ENCODE results near the gene PLB1. TPM values are rescaled to one million over a fixed set of nuclear protein-coding genes. Genes with fewer than 3 reads are reported as not detected.

Gene PLB1
- total and polyA plus RNA-seq, 2 donors (not counting 1 experiment from before 2014, with no cell fraction given): 0.25 to 0.51 TPM

DNA sequence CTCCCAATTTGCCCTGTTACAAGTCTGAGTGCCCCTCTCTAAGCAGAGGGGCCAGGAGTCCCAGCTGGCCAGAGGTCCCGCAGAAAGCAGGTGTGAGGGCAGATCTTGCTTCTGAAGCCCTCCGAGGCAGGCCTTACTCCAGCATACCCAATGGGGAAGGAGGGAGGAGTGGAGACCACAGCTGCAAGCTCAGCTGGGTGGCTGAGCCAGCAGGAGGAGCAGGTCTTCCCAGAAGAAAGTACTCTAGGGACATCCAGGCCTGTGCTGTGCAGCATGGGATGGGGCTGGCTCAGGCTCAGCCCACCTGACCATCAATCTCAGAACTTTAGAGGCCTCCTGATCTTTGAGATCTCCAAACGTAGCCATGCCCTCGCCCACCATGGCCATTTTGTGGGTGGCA lies 31.3 kb downstream of the PLB1 start:
- no peaks in the 10 kb centered on the region for H3K4me1 Mint-ChIP-seq
- no peak for TF ChIP-seq EZH2 (IDR thresholded peaks at IDR 0.05; ENCODE audit: borderline replicate concordance, insufficient read depth, low read depth, low read length, poor library complexity, severe bottlenecking)
- TF ChIP-seq, protein P1, sequence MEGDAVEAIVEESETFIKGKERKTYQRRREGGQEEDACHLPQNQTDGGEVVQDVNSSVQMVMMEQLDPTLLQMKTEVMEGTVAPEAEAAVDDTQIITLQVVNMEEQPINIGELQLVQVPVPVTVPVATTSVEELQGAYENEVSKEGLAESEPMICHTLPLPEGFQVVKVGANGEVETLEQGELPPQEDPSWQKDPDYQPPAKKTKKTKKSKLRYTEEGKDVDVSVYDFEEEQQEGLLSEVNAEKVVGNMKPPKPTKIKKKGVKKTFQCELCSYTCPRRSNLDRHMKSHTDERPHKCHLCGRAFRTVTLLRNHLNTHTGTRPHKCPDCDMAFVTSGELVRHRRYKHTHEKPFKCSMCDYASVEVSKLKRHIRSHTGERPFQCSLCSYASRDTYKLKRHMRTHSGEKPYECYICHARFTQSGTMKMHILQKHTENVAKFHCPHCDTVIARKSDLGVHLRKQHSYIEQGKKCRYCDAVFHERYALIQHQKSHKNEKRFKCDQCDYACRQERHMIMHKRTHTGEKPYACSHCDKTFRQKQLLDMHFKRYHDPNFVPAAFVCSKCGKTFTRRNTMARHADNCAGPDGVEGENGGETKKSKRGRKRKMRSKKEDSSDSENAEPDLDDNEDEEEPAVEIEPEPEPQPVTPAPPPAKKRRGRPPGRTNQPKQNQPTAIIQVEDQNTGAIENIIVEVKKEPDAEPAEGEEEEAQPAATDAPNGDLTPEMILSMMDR (IDR thresholded peaks at IDR 0.05): no peak
- H3K9ac ChIP-seq (ENCODE audit: low read length): no peak overlapping the region
- intact Hi-C loops (cut with micrococcal nuclease): no loop called here
- H2AFZ ChIP-seq (ENCODE audit: insufficient read depth, low read depth, low read length, poor library complexity, severe bottlenecking): no peak overlapping the region
- H3K27me3 ChIP-seq (replicated peaks in 1 of 4; ENCODE audit: control extremely low read depth in 1 of 4, control insufficient read depth in 3 of 4, insufficient read depth in 4 of 4, low read length in 3 of 4): peaks cover 0 to 12% (median 0%) of the 10 kb centered on the region in 4 experiments
- H3K9me3 Mint-ChIP-seq (ENCODE audit: insufficient read depth): no peaks in the 10 kb centered on the region
- no peak overlapping the region for H3K4me2 ChIP-seq (replicated peaks; ENCODE audit: low read depth, low read length, poor library complexity, severe bottlenecking)
- no peaks in the 10 kb centered on the region for H3K36me3 ChIP-seq (replicated peaks in 1 of 2; ENCODE audit: control extremely low read depth in 1 of 2, control insufficient read depth in 1 of 2, extremely low read depth in 1 of 2, insufficient read depth in 2 of 2, low read length in 1 of 2)
- no peak for ATAC-seq (ENCODE audit: low read depth)
- H3K4me3 Mint-ChIP-seq: no peak overlapping the region
- H3K27me3 Mint-ChIP-seq: peaks cover 26% of the 10 kb centered on the region
- H3K27ac ChIP-seq (ENCODE audit: low read length in 2 of 2): no peak overlapping the region
- no peak overlapping the region for H3K4me3 ChIP-seq (ENCODE audit: control extremely low read depth in 1 of 5, extremely low read depth in 1 of 5, insufficient read depth in 1 of 5, low read depth in 2 of 5, low read length in 4 of 5)
- 78% methylated on average over 2 of the region's 4 CpGs for WGBS (ENCODE audit: insufficient coverage)
- POLR2A ChIA-PET: no interaction called here
- no peak overlapping the region for H3K27ac Mint-ChIP-seq
- DNase-seq: no peak
- H3K9me3 ChIP-seq (ENCODE audit: control extremely low read depth in 1 of 3, control insufficient read depth in 2 of 3, insufficient read depth in 1 of 3, low read length in 2 of 3): no peaks in the 10 kb centered on the region
- H4K20me1 ChIP-seq (ENCODE audit: control insufficient read depth, insufficient read depth, low read length, poor library complexity, severe bottlenecking): no peaks in the 10 kb centered on the region
- CTCF ChIA-PET: no interaction called here
- H3K79me2 ChIP-seq (ENCODE audit: control insufficient read depth, insufficient read depth, low read length): no peaks in the 10 kb centered on the region
- no peaks in the 10 kb centered on the region for H3K4me1 ChIP-seq (ENCODE audit: control insufficient read depth in 2 of 2, insufficient read depth in 2 of 2, low read length in 2 of 2)

DNA sequence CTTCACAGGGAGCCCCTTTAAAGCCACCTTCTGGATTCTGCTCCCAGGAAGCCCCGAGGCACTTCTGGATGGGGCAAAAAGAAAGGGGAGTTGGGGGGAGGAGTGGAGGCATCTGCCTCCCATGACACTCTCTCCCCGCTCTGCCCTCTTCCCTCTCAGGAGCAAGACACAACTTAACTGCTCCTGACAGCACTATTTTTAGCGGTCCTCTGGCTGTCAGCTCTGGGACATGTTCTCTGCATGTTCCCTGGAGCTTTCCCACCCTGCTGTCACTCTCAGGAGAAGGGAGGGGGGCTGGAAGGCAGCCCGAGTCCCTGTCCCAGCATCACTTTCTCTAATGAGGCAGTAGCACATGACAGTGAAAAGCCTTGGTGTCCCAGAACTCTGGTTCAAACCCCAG lies 32.3 kb downstream of the PLB1 start:
- Histone ChIP-seq H3K9me3 (ENCODE audit: control extremely low read depth in 1 of 3, control insufficient read depth in 2 of 3, insufficient read depth in 1 of 3, low read length in 2 of 3) (no peaks in the 10 kb centered on the region), H3K4me1 (ENCODE audit: control insufficient read depth in 2 of 2, insufficient read depth in 2 of 2, low read length in 2 of 2) (no peaks in the 10 kb centered on the region), H3K9ac (ENCODE audit: low read length) (no peak overlapping the region), H3K79me2 (ENCODE audit: control insufficient read depth, insufficient read depth, low read length) (no peaks in the 10 kb centered on the region), H3K27ac (ENCODE audit: low read length in 2 of 2) (no peak overlapping the region), H3K4me2 (replicated peaks; ENCODE audit: low read depth, low read length, poor library complexity, severe bottlenecking) (no peak overlapping the region), H3K27me3 (replicated peaks in 1 of 4; ENCODE audit: control extremely low read depth in 1 of 4, control insufficient read depth in 3 of 4, insufficient read depth in 4 of 4, low read length in 3 of 4) (peaks cover 0 to 6% (median 0%) of the 10 kb centered on the region in 4 experiments), H3K4me3 (ENCODE audit: control extremely low read depth in 1 of 5, extremely low read depth in 1 of 5, insufficient read depth in 1 of 5, low read depth in 2 of 5, low read length in 4 of 5) (no peak overlapping the region), H2AFZ (ENCODE audit: insufficient read depth, low read depth, low read length, poor library complexity, severe bottlenecking) (no peak overlapping the region), H4K20me1 (ENCODE audit: control insufficient read depth, insufficient read depth, low read length, poor library complexity, severe bottlenecking) (no peaks in the 10 kb centered on the region), H3K36me3 (replicated peaks in 1 of 2; ENCODE audit: control extremely low read depth in 1 of 2, control insufficient read depth in 1 of 2, extremely low read depth in 1 of 2, insufficient read depth in 2 of 2, low read length in 1 of 2) (no peaks in the 10 kb centered on the region)
- WGBS (ENCODE audit: insufficient coverage): 69% methylated on average over 2 of the region's 4 CpGs
- peaks cover 24% of the 10 kb centered on the region for H3K27me3 Mint-ChIP-seq
- no peak overlapping the region for H3K27ac Mint-ChIP-seq
- no peaks in the 10 kb centered on the region for H3K9me3 Mint-ChIP-seq (ENCODE audit: insufficient read depth)
- no peak overlapping the region for H3K4me3 Mint-ChIP-seq
- no peaks in the 10 kb centered on the region for H3K4me1 Mint-ChIP-seq
- intact Hi-C loops (cut with micrococcal nuclease): no loop called here
- TF ChIP-seq EZH2 (IDR thresholded peaks at IDR 0.05; ENCODE audit: borderline replicate concordance, insufficient read depth, low read depth, low read length, poor library complexity, severe bottlenecking): no peak
- TF ChIP-seq, protein P1 (IDR thresholded peaks at IDR 0.05): no peak
- ATAC-seq (ENCODE audit: low read depth) (no peak), DNase-seq (no peak)
- ChIA-PET POLR2A (no interaction called here), CTCF (no interaction called here)
